Nephron (organoid): Measurements from ENCODE around the gene CLDN19.

Experiments used
- H3K27ac Mint-ChIP-seq, 3 experiments: 2 replicates each; pipeline ENCODE4 v1.8.0; 2020; ENCODE audit warnings: mixed read lengths in 3 of 3, mild to moderate bottlenecking in 2 of 3, moderate library complexity in 1 of 3
- H3K27me3 Mint-ChIP-seq: 2 replicates; pipeline ENCODE4 v1.8.0; 2021; ENCODE audit warnings: low read depth, mild to moderate bottlenecking, moderate library complexity, mixed read lengths
- H3K36me3 Mint-ChIP-seq: 2 replicates; pipeline ENCODE4 v1.8.0; 2020; ENCODE audit warnings: low read depth, mixed read lengths
- H3K4me1 Mint-ChIP-seq: 2 replicates; pipeline ENCODE4 v1.8.0; 2020; ENCODE audit warnings: mixed read lengths
- H3K4me3 Mint-ChIP-seq, 3 experiments: 2 replicates each; pipeline ENCODE4 v1.8.0; 2020; ENCODE audit warnings: mild to moderate bottlenecking in 3 of 3, mixed read lengths in 3 of 3, moderate library complexity in 2 of 3
- H3K9me3 Mint-ChIP-seq: 2 replicates; pipeline ENCODE4 v1.8.0; 2020; ENCODE audit warnings: mixed read lengths
- TF ChIP-seq, protein P1 (sequence below), 3 experiments: fragments of 200-600 bp; sonication (generic); IDR thresholded peaks; one replicate each; pipeline ENCODE4 v1.5.0; 2021; ENCODE audit warnings: antibody characterized with exemption in 3 of 3; ENCODE audit not compliant: unreplicated experiment in 3 of 3

The CLDN19 gene

DNA sequence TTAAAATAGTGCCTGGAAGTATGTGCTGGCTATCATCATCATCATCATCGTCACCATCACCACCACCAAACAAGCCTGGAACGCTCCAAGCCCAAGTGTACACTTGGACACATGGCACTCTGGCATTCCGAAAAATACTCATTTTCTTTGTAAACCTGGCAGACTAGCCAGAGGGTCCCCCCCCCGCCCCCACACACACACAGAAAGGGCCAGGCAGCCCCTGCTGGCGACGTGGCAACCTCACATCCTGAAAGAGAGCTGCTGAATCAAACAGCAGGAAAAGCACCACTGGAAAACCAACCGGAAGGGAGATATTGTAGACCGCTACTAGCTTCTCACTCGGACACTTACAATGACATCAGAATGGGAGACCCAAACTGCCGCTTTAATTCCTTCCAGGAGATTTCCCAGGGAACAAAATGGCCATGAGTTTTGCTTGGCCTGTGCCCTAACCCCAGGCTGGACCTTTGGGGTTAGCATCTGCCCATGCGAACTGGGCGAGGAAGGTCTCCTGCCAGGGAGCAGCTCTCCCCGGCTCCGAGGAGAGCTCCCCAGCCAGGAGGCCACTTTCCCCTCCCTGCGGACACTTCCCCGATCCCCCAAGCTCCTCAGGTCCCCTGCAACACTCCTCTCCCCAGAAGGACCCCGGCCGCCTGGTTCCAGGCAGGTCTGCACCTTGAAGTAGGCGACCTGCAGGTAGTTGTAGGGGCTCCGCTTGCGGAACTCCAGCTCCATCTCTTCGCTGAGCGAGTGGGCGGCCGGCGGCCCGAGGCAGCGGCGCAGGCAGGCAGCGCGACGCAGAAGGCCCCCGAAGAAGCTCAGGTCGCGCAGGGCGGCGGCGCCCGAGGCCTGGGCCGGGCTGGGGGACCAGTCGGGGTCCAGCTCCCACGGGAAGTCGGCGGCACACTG, 26.1 kb upstream of the CLDN19 start:
- no peaks in the 10 kb centered on the region for H3K9me3 Mint-ChIP-seq
- H3K4me1 Mint-ChIP-seq = peaks cover 17% of the 10 kb centered on the region
- no peak overlapping the region for H3K4me3 Mint-ChIP-seq
- TF ChIP-seq, protein P1, sequence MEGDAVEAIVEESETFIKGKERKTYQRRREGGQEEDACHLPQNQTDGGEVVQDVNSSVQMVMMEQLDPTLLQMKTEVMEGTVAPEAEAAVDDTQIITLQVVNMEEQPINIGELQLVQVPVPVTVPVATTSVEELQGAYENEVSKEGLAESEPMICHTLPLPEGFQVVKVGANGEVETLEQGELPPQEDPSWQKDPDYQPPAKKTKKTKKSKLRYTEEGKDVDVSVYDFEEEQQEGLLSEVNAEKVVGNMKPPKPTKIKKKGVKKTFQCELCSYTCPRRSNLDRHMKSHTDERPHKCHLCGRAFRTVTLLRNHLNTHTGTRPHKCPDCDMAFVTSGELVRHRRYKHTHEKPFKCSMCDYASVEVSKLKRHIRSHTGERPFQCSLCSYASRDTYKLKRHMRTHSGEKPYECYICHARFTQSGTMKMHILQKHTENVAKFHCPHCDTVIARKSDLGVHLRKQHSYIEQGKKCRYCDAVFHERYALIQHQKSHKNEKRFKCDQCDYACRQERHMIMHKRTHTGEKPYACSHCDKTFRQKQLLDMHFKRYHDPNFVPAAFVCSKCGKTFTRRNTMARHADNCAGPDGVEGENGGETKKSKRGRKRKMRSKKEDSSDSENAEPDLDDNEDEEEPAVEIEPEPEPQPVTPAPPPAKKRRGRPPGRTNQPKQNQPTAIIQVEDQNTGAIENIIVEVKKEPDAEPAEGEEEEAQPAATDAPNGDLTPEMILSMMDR (IDR thresholded peaks at IDR 0.05; ENCODE audit: unreplicated experiment in 3 of 3) = peak; percentile 57 to 59 (median 59)
- H3K27ac Mint-ChIP-seq = no peak overlapping the region
- no peaks in the 10 kb centered on the region for H3K27me3 Mint-ChIP-seq
- H3K36me3 Mint-ChIP-seq = peaks cover 24% of the 10 kb centered on the region

DNA sequence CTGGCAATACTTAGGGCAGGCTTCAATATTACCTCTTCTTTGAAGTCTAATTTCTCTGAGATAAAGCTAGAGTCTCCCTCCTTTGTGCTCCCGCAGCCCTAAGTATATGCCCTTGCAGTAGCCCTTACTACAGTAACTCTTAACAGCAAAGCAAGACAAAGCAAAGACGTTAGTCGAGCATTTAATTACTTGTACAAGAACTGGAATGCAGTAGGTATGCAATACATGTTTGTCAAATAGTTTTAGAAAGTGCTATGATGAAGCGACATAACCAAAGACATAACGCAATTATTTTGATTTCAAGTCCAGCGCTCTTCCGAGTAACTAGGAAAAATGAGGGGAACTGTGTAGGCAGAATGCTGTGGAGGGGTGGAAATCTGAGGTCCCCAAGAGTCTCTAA, 25.2 kb upstream of the CLDN19 start:
- Mint-ChIP-seq H3K27ac (no peak overlapping the region), H3K9me3 (no peaks in the 10 kb centered on the region)

DNA sequence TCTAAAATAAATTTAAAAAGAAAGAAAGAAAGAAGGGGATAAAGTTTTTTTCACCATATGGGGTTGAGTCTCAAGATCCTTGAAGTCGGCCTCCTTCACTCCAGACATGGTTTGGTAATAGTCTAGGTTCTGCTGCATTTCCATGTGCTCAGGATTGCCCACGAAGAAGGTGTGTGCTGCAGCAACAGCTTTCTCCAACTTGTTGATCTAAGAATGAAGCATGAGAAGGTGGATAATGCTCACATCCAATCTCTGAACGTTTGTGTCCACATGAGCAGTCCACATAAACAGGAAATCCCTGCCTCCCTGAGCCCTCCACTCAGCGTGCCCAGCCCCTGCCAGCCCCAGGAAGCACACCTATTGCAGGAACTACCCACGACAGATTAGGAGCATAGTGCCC, 22.2 kb upstream of the CLDN19 start:
- H3K27me3 Mint-ChIP-seq = no peaks in the 10 kb centered on the region
- no peak overlapping the region for H3K27ac Mint-ChIP-seq
- H3K9me3 Mint-ChIP-seq = no peaks in the 10 kb centered on the region
- H3K36me3 Mint-ChIP-seq = peaks cover 33% of the 10 kb centered on the region
- peak overlapping the region in 1 of 3 experiments; percentile 47 for H3K4me3 Mint-ChIP-seq
- peaks cover under 1% of the 10 kb centered on the region for H3K4me1 Mint-ChIP-seq
- TF ChIP-seq, protein P1 (IDR thresholded peaks at IDR 0.05; ENCODE audit: unreplicated experiment in 3 of 3) = no peak

More for the DNA sequence above, 25.2 kb upstream of the CLDN19 start:
- Mint-ChIP-seq H3K27me3 (no peaks in the 10 kb centered on the region), H3K4me1 (peaks cover 11% of the 10 kb centered on the region), H3K36me3 (peaks cover 18% of the 10 kb centered on the region), H3K4me3 (no peak overlapping the region)
- TF ChIP-seq, protein P1 (IDR thresholded peaks at IDR 0.05; ENCODE audit: unreplicated experiment in 3 of 3) = no peak

DNA sequence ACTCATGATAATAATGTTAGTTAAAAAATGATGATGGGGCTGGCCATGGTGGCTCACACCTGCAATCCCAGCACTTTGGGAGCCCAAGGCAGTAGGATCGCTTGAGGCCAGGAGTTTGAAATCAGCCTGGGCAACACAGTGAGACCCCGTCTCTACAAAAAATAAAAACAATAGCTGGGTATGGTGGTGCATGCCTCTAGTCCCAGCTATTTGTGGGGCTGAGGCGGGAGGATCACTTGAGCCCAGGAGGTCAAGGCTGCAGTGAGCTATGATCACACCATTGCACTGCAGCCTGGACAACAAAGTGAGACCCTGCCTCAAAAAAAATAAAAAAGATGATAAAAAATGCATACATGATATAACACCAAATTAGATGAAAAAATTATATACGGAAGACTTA, 21.5 kb upstream of the CLDN19 start:
- H3K4me3 Mint-ChIP-seq = peak overlapping the region in 1 of 3 experiments; percentile 31
- H3K36me3 Mint-ChIP-seq = peaks cover 40% of the 10 kb centered on the region
- H3K27me3 Mint-ChIP-seq = no peaks in the 10 kb centered on the region
- H3K9me3 Mint-ChIP-seq = no peaks in the 10 kb centered on the region
- TF ChIP-seq, protein P1 (IDR thresholded peaks at IDR 0.05; ENCODE audit: unreplicated experiment in 3 of 3) = no peak
- no peak overlapping the region for H3K27ac Mint-ChIP-seq
- H3K4me1 Mint-ChIP-seq = peaks cover 4% of the 10 kb centered on the region

DNA sequence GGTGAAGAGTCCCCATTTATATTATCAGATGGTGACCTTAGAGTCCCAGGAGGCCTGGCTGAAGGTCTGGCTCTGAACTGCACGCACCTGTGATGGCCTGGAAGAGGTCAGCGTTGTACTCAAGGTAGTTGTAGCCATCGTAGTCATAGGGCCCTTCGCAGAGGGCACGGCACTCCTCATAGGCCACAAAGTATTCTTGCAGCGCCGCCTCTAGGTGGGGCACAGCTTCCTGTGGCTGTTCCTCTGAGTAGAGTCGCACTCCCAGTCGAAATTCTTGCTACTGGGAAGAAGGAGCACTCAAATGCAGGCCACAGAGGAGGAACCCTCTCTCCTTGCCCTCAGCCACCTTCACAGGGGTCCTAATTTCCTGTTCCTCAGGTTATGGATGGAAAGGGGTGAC, 19.1 kb upstream of the CLDN19 start:
- Mint-ChIP-seq H3K36me3 (peaks cover 60% of the 10 kb centered on the region), H3K27ac (no peak overlapping the region), H3K27me3 (no peaks in the 10 kb centered on the region), H3K4me1 (peaks cover 4% of the 10 kb centered on the region), H3K4me3 (no peak overlapping the region), H3K9me3 (no peaks in the 10 kb centered on the region)
- TF ChIP-seq, protein P1 (IDR thresholded peaks at IDR 0.05; ENCODE audit: unreplicated experiment in 3 of 3) = no peak

DNA sequence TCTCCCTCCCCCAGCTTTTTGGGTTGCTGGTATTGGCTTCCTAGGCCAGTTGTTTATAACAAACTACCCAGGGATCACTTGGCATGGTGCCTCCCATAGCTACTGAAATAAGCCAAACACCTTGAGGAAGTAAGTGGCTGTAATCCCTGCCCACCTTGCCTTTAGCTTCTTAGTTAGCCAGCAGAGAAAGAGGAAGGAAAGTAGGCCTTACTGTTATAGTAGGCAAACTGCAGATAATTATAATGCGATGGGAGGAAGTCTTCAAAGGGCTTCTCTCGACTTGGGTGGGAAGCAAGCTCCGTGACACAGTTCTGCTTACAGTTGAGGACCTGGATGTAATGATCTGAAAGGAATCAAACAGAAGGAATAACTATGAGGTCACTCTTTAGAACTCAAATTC, 18.6 kb upstream of the CLDN19 start:
- Mint-ChIP-seq H3K27me3 (no peaks in the 10 kb centered on the region), H3K9me3 (no peaks in the 10 kb centered on the region), H3K27ac (no peak overlapping the region)

More for the DNA sequence above, 18.6 kb upstream of the CLDN19 start:
- peaks cover 65% of the 10 kb centered on the region for H3K36me3 Mint-ChIP-seq
- peaks cover 4% of the 10 kb centered on the region for H3K4me1 Mint-ChIP-seq
- H3K4me3 Mint-ChIP-seq = no peak overlapping the region
- TF ChIP-seq, protein P1 (IDR thresholded peaks at IDR 0.05; ENCODE audit: unreplicated experiment in 3 of 3) = no peak
